Measurements from ENCODE around the gene BRME1.

Gene BRME1

GRCh38 chr19:13850910-13851733 lies 54.8 kb downstream of the BRME1 start:
- Mint-ChIP-seq H3K27me3 (no peaks in the 10 kb centered on the region), H3K4me1 (peaks cover 30% of the 10 kb centered on the region), H3K36me3 (ENCODE audit: insufficient read depth) (peaks cover 42% of the 10 kb centered on the region), H3K4me3 (peak overlapping the region; percentile 59), H3K9me3 (no peaks in the 10 kb centered on the region), H3K27ac (ENCODE audit: low read depth) (peak overlapping the region; percentile 100)
- DNase-seq (ENCODE audit: low spot score in 2 of 2) (peak in 1 of 2 donors; percentile 36), ATAC-seq (replicated peaks; ENCODE audit: extremely low read depth, poor library complexity, severe bottlenecking) (no peak)

GRCh38 chr19:13849991-13850909 lies 55.7 kb downstream of the BRME1 start:
- peaks cover 37% of the 10 kb centered on the region for H3K4me1 Mint-ChIP-seq
- DNase-seq (ENCODE audit: low spot score in 2 of 2) (peak; percentile 63 to 65), ATAC-seq (replicated peaks; ENCODE audit: extremely low read depth, poor library complexity, severe bottlenecking) (no peak)
- no peaks in the 10 kb centered on the region for H3K9me3 Mint-ChIP-seq
- H3K4me3 Mint-ChIP-seq, result peak overlapping the region; percentile 59
- peak overlapping the region; percentile 100 for H3K27ac Mint-ChIP-seq (ENCODE audit: low read depth)
- H3K27me3 Mint-ChIP-seq, result no peaks in the 10 kb centered on the region
- peaks cover 47% of the 10 kb centered on the region for H3K36me3 Mint-ChIP-seq (ENCODE audit: insufficient read depth)

GRCh38 chr19:13848798-13849676 lies 56.9 kb downstream of the BRME1 start:
- H3K27me3 Mint-ChIP-seq, result no peaks in the 10 kb centered on the region
- H3K9me3 Mint-ChIP-seq, result no peaks in the 10 kb centered on the region
- DNase-seq (ENCODE audit: low spot score in 2 of 2), result no peak
- no peak for ATAC-seq (replicated peaks; ENCODE audit: extremely low read depth, poor library complexity, severe bottlenecking)
- peaks cover 49% of the 10 kb centered on the region for H3K4me1 Mint-ChIP-seq
- peak overlapping the region; percentile 69 for H3K4me3 Mint-ChIP-seq
- peak overlapping the region; percentile 100 for H3K27ac Mint-ChIP-seq (ENCODE audit: low read depth)
- peaks cover 52% of the 10 kb centered on the region for H3K36me3 Mint-ChIP-seq (ENCODE audit: insufficient read depth)

GRCh38 chr19:13848340-13848677 lies 57.6 kb downstream of the BRME1 start:
- Mint-ChIP-seq H3K27ac (ENCODE audit: low read depth) (peak overlapping the region; percentile 100), H3K36me3 (ENCODE audit: insufficient read depth) (peaks cover 57% of the 10 kb centered on the region), H3K4me1 (peaks cover 49% of the 10 kb centered on the region), H3K4me3 (peak overlapping the region; percentile 69), H3K27me3 (no peaks in the 10 kb centered on the region), H3K9me3 (no peaks in the 10 kb centered on the region)
- no peak for ATAC-seq (replicated peaks; ENCODE audit: extremely low read depth, poor library complexity, severe bottlenecking)
- no peak for DNase-seq (ENCODE audit: low spot score in 2 of 2)

GRCh38 chr19:13847407-13848339 lies 58.2 kb downstream of the BRME1 start:
- no peaks in the 10 kb centered on the region for H3K27me3 Mint-ChIP-seq
- peak overlapping the region; percentile 89 for H3K4me3 Mint-ChIP-seq
- H3K27ac Mint-ChIP-seq (ENCODE audit: low read depth), result peak overlapping the region; percentile 100
- peaks cover 62% of the 10 kb centered on the region for H3K36me3 Mint-ChIP-seq (ENCODE audit: insufficient read depth)
- DNase-seq (ENCODE audit: low spot score in 2 of 2) (peak; percentile 72 to 83), ATAC-seq (replicated peaks; ENCODE audit: extremely low read depth, poor library complexity, severe bottlenecking) (peak; percentile 31)
- H3K4me1 Mint-ChIP-seq, result peaks cover 49% of the 10 kb centered on the region
- no peaks in the 10 kb centered on the region for H3K9me3 Mint-ChIP-seq

GRCh38 chr19:13846557-13847406 lies 59.1 kb downstream of the BRME1 start:
- DNase-seq (ENCODE audit: low spot score in 2 of 2) (peak; percentile 97 to 100), ATAC-seq (replicated peaks; ENCODE audit: extremely low read depth, poor library complexity, severe bottlenecking) (peak; percentile 65)
- no peaks in the 10 kb centered on the region for H3K27me3 Mint-ChIP-seq
- H3K27ac Mint-ChIP-seq (ENCODE audit: low read depth), result peak overlapping the region; percentile 100
- H3K9me3 Mint-ChIP-seq, result no peaks in the 10 kb centered on the region
- peaks cover 49% of the 10 kb centered on the region for H3K4me1 Mint-ChIP-seq
- H3K4me3 Mint-ChIP-seq, result peak overlapping the region; percentile 89
- peaks cover 70% of the 10 kb centered on the region for H3K36me3 Mint-ChIP-seq (ENCODE audit: insufficient read depth)

GRCh38 chr19:13844130-13844631 lies 61.7 kb downstream of the BRME1 start:
- ATAC-seq (replicated peaks; ENCODE audit: extremely low read depth, poor library complexity, severe bottlenecking), result no peak
- peak overlapping the region; percentile 89 for H3K4me3 Mint-ChIP-seq
- H3K27ac Mint-ChIP-seq (ENCODE audit: low read depth), result peak overlapping the region; percentile 100
- H3K9me3 Mint-ChIP-seq, result no peaks in the 10 kb centered on the region
- peaks cover 84% of the 10 kb centered on the region for H3K36me3 Mint-ChIP-seq (ENCODE audit: insufficient read depth)
- peaks cover 63% of the 10 kb centered on the region for H3K4me1 Mint-ChIP-seq
- no peak for DNase-seq (ENCODE audit: low spot score in 2 of 2)
- no peaks in the 10 kb centered on the region for H3K27me3 Mint-ChIP-seq

- ATAC-seq (replicated peaks; ENCODE audit: extremely low read depth, poor library complexity, severe bottlenecking), result no peak
- Mint-ChIP-seq H3K4me3 (peak overlapping the region; percentile 89), H3K4me1 (peaks cover 64% of the 10 kb centered on the region), H3K9me3 (no peaks in the 10 kb centered on the region), H3K27ac (ENCODE audit: low read depth) (peak overlapping the region; percentile 100), H3K36me3 (ENCODE audit: insufficient read depth) (peaks cover 84% of the 10 kb centered on the region), H3K27me3 (no peaks in the 10 kb centered on the region)
- DNase-seq (ENCODE audit: low spot score in 2 of 2), result no peak
Observed at GRCh38 chr19:13843104-13843921, 62.6 kb downstream of the BRME1 start.

GRCh38 chr19:13842291-13843103 lies 63.4 kb downstream of the BRME1 start:
- Mint-ChIP-seq H3K27ac (ENCODE audit: low read depth) (peak overlapping the region; percentile 100), H3K36me3 (ENCODE audit: insufficient read depth) (peaks cover 85% of the 10 kb centered on the region), H3K9me3 (no peaks in the 10 kb centered on the region), H3K4me1 (peaks cover 73% of the 10 kb centered on the region), H3K4me3 (peak overlapping the region; percentile 89), H3K27me3 (no peaks in the 10 kb centered on the region)
- DNase-seq (ENCODE audit: low spot score in 2 of 2), result peak; percentile 69 to 77
- ATAC-seq (replicated peaks; ENCODE audit: extremely low read depth, poor library complexity, severe bottlenecking), result peak; percentile 5
